GM21515 (cell line): Measurements from ENCODE around the gene CCDC63.

Source experiments
- ATAC-seq: cut with Tn5 transposase; IDR thresholded peaks from one replicate; pipeline ENCODE4 v1.9.1; 2021; ENCODE audit not compliant: unreplicated experiment

The CCDC63 gene

DNA sequence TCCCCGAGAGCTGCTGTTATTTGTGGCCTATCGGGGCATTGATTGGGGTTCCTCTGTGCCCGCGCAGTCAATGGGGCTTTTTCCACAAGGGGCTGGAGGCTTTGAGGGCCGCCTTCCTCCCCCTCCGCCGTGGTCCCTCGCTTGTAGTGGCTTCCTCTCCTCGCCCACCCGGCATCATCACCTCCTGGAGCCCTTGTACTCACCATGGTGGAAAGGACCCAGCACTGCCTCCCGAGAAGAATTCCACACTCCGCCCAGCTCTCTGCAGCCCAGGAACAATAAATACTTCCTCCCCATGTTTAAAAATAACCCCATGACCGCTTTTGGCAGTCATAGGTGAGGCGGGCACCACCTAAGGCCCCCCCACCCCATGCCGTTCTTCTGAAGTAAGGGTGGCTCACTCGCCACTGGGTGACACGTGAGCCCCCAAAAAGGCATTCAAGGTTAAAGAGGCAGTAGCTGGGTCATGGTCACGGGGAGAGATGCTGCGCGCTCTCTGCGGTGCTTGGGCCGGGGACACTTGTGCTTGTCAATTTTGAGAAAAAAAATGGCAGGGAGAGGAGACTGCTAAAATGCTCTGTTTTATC, 73.6 kb downstream of the CCDC63 start, which contains the start of gene MYL2:
MYL2 (minus strand) TSS at position 256 of the 587 bp plus-strand sequence; CDS start at position 206, 50 bp downstream.
- no peak for ATAC-seq

DNA sequence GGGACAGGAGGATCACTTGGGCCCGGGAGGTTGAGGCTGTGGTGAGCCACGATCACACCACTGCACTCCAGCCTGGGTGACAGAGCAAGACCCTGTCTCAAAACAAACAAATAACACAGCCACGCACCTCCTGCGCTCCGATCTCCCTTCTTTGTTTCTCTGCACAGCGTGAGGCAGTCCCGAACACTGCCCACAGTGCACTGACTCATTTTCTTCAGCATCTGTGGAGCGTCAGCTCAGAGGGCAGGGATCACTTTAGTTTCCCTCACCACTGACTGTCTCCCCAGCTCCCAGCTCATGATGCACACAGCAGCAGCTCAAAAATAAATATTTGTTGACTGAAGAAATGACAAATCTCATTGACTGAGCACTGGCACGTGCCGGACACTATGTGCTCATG, 74.5 kb downstream of the CCDC63 start:
- ATAC-seq, result no peak

DNA sequence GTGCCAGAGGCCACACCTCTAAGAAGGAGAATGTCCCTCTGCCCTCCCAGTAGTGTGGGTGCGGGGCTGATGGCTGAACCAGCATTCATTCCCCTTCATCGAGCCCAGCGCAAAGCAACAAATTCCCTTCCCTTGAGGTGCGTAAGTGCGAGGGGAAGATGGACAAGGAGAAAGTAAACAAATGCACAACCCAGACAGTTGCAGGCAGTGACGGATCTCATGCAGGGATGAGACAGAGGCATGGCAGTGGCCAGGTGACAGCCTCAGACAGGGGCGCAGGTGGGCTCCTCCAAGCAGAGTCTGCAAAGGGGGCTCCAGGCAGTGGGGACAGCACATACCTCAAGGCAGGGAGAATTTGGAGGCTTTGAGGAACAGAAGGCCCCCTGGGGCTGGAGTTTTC, 75.9 kb downstream of the CCDC63 start:
- ATAC-seq, result no peak

GRCh38 chr12:110923192-110923591, 76.4 kb downstream of the CCDC63 start:
- no peak for ATAC-seq

- ATAC-seq, result no peak
Measured at GRCh38 chr12:110923692-110924334, 77.0 kb downstream of the CCDC63 start.

DNA sequence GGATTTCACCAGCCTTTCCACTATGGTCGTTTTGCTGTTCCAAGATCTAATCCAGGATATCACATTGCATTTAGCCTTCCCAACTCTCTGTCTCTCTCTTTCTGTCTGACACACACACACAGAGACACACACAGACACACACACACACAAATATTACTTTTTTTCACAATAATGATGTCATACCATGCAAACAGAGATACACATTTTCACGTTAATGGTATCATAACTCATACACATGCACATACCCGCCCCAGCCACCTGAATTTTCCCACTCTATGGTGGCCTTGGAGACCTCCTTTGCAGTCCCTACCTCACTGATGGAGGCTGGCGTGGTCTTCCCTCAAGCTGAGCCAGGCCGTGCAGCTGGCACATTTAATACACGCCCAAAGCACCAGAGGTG, 80.8 kb downstream of the CCDC63 start:
- no peak for ATAC-seq

DNA sequence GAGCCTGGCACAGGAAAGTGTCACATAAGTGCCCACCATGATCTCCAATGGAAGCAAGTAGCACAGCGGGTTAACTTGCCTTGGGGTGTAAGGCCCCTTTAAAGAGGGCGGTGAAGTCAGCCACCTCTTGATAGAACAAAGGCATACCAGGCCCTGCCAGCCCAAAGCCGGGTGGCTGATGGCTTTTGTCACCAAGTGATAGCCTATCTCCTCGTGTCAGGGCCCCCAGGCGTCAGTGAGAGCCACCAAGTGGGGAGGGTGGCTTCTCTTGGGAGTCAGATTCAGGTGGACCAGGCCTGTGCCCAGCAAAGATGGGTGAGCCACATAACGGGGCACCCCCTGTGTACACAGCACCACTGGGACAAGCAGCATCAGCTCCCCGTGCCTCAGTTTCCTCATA, 81.9 kb downstream of the CCDC63 start:
- no peak for ATAC-seq

DNA sequence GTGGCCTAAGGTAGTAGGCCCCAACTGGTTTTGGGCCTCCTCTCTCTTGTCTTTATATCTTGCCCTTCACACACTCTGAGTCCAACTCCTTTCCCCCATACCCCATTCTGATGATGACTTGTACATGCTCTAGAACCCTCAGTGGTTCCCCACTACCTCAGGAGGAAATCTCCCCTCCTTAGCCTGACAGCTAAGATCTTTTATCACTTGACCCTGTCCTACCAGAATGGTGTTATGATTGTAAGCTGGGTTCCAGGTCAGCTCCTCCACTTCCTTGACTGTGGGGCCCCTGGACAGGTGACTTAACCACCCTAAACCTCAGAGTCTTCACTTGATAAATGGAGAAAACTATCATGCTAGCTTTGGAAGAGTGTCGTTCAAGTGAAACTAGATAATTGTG, 83.0 kb downstream of the CCDC63 start:
- no peak for ATAC-seq

DNA sequence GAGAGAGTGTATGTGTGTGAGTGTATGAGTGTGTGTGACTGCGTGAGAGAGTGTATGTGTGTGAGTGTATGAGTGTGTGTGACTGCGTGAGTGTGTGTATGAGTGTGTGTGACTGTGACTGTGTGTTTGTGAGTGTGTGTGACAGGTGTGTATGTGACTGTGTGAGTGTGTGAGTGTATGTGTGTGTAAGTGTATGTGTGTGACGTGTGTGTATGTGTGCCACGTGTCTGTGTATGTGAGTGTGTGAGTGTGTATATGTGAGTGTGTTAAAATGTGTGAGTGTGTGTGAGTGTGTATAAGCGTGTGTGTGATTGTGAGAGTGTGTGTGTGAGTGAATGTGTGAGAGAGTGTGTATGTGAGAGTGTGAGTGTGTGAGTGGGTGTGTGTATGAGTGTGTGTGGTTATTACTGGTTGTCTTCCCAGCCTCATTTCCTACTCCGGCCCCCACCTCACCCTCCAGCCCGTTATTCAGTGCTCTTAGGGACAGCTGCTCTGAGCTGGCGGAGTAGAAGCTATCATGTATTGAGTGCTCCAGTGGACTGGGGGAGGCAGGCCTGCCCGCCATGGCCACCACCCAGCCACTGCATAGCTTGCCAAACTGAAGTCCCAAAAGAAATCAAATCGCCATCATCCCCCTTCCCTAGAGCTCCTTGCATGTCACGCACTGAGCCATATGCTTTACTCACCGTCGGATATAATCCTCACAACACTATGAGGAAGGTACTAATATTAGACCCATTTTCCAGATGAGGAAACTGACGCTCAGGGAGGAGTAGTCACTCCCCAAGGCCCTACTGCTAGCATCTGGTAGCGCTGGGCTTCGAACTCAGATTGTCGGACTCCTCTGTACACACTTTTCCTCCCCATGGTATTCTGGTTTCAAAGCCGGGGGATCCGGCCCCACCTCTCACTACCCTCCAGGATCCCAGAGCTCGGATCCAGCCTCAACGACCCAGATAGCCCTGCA, 83.8 kb downstream of the CCDC63 start:
- ATAC-seq, result no peak

DNA sequence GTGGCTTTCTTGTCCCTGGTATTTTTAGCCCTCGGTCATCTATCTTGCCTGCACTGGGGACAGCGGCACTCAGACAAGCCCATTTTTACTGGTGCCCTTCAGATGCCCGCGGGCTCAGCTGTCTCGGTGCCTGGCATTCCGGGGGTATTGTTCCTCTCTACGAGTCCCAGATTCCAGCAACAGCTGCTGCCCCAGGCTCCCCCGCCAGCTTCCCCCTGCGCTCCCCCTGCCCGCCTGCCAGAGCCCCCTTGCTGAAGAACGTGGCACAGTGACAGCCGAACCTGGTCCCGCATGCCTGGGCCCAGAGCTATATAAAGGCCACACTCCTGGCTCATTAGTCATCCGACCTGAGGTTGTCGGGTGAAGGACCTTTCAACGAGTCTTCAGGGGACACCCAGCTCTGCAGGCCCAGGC, 84.5 kb downstream of the CCDC63 start:
- ATAC-seq, result no peak

- ATAC-seq, result no peak
Measured at GRCh38 chr12:110932046-110932445, 85.3 kb downstream of the CCDC63 start.

DNA sequence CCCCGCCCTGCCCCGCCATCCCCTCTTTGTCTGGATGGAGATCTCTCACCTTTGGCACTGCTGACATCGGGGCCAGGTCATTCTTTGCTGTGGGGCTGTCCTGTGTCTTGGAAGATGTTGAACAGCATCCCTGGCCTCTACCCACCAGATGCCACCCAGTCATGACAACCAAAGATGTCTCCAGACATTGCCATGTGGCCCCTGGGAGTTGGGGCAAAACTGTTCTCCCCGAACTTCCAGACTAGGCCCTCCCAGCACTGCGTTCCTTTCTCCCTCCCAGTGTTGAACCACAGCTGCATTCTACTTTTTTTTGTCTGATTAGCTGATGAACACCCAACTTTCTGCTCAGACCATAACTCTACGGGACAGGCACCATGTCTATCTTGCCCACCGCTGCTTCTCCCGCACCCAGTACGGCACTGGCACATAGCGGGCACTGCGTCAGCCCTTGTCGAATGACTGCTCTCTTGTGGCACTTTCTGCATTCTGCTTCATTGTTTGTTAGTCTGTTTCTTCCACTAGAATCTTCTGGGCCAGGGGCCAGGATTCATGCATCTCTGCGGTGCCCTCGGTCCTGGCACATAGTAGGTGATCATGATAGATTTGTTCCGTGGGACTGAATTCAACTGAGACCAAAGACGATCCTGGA, 86.7 kb downstream of the CCDC63 start:
- no peak for ATAC-seq

- ATAC-seq, result no peak
Measured at GRCh38 chr12:110934093-110934852, 87.5 kb downstream of the CCDC63 start.

GRCh38 chr12:110935588-110935987, 88.8 kb downstream of the CCDC63 start:
- no peak for ATAC-seq

GRCh38 chr12:110936367-110937103, 89.7 kb downstream of the CCDC63 start:
- ATAC-seq, result no peak

DNA sequence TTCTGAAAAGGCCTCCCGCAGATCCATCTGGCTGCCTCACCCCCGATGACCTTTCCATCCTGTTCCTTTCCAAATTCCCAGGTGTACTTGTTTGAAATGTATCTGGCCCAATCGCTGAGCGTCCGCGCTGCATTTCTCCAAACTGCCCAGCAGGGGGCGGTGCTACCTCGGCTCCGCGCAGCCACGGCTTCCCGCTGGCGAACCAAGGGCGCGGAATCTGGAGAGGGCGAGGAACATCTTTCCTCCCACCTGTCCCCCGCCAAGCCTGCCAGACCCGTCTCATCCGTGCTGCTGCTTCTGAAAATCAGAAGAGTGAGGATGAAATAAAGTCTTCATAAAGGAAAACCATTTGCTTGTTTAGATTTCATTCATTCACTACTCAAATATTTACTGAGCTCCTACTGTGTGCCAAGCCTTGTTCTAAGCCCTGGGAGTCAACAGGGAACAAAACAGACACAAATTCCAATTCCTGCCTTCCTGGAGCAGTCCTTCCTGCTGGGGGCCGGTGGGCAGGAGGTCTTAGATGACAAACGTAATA, 90.4 kb downstream of the CCDC63 start:
- ATAC-seq, result no peak

DNA sequence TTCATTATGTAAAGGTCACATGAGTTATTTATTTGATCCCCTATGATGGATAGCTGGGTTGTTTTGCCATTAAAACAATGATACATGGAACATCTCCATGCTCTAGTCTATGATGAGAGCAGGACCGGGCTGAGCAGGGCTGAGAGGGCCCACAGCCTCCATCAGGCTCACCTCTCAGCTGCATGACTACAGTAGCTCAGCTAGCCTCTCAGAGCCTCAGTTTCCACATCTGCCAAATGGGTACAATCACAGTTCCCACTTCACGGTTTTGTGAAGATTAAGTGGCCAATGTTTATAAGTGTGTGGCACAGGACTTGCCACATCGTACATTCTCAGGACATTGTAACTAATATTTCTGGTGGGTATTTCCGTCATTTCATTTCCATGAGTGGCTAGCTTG, 93.5 kb downstream of the CCDC63 start:
- no peak for ATAC-seq

DNA sequence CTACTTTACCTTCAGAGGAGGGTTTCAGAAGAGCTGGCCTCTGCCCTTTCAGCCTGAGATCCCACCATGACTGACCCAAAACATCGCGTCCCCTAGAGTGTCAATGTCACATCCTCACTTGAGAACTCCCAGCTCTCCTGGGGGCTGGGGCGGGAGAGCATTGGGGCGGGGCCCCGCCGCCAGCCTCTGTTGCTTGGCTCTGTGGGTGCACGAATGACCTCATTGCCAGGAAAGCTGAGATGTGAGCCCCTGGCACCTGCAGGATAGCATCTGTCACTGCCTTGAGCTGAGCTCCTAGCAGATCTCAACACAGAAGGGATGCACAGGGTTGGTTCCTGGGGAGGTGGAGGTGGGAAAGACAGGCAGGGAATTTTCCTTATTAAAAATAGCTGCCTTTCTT, 94.1 kb downstream of the CCDC63 start:
- ATAC-seq, result no peak

- ATAC-seq, result no peak
Measured at GRCh38 chr12:110941391-110941790, 94.6 kb downstream of the CCDC63 start.

- ATAC-seq, result no peak
Measured at GRCh38 chr12:110943373-110943772, 96.6 kb downstream of the CCDC63 start.
